HG03175 (cell line): ENCODE measurements around the gene TANC1.

ENCODE experiments used
- ATAC-seq: cut with Tn5 transposase; IDR thresholded peaks from one replicate; pipeline ENCODE4 v1.9.1; 2021; ENCODE audit warnings: mild to moderate bottlenecking, moderate library complexity; ENCODE audit not compliant: unreplicated experiment

TANC1 gene

DNA sequence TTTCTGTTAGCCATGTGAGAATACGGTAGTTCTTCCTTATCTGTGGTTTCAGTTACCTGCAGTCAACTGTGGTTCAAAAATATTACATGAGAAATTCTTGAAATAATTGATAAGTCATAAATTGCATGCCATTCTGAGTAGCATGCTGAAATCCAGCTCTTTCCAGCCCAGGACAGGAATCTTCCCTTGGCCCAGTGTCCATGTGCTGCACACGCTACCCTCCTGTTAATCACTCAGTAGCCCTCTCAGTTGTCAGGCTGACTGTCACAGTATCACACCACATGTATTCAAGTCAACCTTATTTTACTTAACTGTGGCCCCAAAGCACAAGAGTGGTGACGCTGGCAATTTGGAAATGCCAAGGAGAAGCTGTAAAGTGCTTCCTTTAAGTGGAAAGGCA, 141.1 kb downstream of the TANC1 start:
- ATAC-seq: no peak

DNA sequence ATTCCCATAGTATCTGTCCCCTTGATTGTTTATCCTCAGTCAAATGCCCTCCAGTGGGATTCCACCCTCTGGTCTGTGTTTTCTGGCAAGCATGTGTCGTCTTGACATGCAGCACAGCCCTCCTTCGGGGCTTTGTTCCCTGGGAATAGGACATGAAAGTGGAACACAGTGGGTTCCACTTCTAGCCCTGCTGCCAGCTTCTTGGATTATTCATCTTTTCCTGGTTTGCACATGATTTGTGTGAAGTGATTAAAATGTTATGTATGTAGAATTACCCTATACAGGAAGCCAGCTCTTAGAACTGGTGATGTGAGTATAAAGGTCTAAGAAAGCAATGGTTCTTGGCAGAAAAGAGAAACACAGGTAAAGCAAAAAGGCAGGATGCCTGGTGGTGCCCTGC, 142.3 kb downstream of the TANC1 start:
- ATAC-seq: no peak

DNA sequence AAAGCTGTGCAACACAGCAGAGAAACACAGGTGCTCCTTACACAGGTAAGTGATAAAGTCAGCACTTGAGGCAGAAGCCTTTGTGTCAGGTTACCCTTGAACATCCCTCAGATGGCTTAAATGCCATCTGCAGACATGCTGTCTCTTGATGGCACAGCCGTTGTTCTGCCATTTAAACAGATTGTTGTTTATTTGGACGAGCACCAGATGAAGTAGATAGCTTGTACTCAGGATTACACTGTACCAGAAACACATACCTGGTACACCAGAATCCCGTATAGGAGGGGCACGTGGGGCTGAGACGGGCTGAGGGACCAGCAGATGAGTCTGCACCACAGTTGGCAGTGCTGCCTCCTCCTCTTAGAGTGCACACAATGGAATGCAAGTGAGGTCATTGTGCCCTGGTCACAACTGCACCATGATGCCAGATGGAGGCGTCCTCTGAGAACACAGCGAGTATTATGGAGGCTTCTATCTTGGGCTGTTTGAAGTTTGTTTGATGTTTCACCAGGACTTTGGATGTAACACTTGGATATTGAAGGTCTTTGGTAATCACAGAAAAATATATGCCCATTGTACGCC, 143.0 kb downstream of the TANC1 start:
- ATAC-seq: no peak

DNA sequence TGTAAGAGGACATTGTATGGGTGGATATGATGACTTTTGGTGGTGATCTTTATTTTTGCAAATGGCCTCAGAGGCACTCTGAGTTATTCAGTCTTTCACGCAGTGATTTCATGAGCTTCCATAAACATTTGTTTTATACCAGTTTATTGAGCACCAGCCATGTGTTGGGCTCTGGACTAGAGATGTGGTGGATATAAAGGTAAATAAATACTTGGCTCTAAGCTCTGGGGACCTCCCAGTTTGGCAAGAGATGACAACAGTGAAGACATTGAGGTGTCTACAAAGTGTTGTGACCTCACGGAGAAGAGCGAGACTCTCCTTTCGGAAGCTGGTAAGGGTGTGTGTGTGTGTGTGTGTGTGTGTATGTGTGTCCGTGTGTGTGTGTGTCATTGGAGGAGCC, 146.4 kb downstream of the TANC1 start:
- ATAC-seq: no peak

DNA sequence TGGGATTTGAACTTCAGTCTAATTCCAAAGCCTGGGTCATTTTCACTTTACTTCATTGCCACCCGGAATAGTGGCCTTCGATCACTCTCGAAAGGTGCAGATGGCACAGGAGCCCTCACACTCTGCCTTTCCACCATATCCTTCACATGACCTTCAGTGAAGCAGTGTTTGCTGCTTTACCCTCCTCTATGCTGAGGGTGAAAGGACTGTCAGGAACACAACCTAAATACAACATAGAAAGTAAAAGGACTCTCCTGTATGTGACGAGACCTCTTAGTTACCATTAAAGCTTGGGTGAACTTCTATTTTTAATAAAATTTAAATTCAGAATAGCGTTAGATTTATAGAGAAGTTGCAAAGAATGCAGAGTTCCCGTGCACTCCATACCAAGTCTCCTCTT, 148.5 kb downstream of the TANC1 start:
- no peak for ATAC-seq

DNA sequence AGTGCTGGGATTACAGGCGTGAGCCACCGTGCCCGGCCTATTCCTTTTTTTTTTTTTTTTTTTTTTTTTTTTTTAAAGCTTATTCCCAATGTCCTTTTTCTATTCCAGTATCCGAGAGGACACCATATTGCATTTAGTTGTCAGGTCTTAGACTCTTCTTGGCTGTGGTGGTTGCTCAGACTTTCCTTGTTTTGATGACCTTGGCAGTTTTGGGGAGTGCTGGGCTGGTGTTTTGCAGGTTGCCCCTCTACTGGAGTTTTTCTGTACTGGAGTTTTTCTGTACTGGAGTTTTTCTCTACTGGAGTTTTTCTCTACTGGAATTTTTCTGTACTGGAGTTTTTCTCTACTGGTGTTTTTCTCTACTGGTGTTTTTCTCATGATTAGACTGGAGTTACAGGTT, 149.2 kb downstream of the TANC1 start:
- no peak for ATAC-seq

DNA sequence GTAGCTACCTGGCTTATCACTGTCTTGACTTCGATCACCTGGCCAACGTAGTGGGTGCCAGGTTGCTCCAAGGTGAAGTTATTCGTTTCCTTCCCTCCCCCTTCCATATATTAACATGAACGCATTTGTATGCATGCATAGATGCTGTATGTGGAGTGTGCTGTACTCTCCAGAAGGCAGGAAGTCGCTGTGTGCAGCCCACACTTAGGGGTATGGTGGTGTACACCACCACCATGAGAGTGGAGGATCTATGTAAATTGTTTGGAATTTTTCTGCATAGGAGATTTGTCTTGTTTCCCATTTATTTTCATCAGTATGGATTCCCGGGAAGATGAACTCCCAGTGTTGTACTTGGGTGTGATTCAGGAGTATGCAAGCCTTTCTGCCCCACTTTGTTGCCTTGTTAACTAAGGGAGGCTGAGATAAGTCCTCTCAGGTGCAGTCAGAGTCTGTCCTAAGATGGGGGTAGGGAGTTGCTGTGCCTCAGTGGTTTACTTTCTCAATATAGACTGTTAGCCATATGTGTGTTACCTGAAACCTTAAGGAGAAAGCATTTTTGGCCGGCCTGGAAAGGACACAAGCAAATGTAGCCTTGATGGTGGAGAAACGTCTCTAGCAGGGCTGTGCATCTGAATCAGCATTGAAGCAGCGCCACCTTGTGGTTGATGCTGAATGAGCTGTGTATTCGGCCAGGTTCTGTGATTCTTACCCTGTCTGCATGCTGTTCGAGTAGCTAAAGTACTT, 149.8 kb downstream of the TANC1 start:
- ATAC-seq: peak; percentile 91

DNA sequence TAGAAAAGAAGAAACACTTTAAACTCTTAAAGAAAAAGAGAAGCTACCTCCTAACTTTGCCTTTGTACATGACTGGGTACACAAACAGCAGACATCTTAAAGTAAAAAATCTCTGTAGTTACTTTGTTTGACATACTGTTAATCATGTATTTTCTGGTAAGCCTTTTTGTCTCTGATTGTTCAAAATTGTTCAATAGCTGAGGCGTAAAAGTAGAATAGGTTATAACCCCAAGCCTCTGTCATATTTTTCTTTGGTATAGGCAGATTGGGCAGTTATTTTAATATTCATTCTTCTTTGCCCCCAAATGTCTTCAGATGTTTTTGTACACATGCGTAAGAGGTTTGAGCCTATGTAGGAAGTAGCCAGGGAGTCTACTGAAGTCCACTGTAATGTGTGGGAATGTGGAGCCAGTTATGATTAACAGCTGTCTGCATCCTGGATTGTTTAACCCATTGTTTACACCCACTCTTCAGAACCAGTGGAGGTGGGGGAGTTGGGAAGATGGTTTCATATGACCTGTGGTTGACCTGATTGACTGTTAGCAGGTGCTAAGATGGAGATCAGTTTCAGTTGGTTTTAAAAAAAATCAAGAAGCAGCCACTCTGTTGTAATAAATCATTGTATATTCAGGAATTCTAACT, 150.5 kb downstream of the TANC1 start:
- peak; percentile 21 for ATAC-seq

DNA sequence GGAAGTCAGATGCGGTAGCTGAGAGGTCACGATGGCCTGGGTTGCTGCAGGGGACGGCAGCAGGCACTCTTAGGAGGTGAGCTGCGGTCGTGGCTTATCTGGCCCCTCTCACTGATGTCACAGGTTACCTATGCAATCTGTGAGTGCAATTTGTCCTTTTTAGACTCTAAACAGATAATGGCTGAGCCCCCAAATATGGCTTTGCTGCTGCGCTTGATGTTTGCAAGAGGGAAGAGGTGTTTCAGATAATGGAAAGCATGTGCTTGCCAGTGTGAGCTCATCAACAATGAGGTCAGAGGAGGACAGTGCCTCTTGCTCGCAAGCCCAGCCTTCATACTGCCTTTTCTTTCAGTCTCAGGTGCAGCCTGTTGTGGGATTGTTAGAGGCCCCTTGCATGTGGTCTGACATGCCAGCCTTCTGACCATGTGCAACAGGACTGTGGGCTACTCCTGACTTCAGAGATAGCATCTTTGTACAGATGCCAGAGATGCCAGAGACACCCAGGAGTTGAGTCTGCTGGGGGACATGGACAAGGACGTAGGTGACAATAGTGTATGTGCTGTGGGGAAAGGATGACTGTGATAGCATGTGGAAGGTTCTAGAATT, 151.3 kb downstream of the TANC1 start:
- no peak for ATAC-seq

DNA sequence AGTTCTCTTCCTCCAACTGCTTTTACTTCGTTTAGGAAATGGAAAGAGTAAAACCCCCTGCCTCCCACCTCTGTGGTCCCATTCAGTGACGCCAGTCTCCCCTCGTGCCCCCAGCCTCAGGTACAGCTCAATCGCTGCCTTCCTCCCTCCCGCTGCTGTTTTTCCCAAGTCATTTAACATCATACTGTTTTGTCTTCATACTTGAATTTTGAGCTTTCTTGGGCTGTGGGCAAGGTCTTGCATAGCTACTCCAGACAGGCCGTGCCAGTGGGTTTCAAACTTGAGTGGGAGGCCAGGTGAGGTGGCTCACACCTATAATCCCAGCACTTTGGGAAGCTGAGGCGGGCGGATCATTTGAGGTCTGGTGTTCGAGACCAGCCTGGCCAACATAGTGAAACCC, 155.3 kb downstream of the TANC1 start:
- no peak for ATAC-seq

DNA sequence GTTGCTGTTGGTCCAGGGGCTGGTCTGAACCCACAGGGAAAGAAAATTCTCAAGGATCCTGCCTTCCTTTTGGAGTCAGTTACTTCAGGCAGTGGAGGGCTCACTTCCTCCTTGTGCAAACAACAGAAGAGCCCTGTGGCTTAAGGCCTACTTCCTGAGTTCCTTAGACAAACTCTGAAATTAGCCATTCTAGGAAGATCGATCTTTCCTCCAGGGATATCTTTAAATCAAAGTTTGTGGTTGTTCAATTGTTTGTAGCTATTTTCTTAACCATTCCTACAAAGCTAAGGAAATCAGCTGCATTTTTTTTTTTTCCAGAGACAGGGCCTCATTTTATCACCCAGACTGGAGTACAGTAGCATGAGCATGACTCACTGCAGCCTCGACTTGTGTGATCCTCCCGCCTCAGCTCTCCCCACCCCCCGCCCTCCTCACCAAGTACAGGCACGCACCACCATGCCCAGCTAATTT, 156.0 kb downstream of the TANC1 start:
- no peak for ATAC-seq

DNA sequence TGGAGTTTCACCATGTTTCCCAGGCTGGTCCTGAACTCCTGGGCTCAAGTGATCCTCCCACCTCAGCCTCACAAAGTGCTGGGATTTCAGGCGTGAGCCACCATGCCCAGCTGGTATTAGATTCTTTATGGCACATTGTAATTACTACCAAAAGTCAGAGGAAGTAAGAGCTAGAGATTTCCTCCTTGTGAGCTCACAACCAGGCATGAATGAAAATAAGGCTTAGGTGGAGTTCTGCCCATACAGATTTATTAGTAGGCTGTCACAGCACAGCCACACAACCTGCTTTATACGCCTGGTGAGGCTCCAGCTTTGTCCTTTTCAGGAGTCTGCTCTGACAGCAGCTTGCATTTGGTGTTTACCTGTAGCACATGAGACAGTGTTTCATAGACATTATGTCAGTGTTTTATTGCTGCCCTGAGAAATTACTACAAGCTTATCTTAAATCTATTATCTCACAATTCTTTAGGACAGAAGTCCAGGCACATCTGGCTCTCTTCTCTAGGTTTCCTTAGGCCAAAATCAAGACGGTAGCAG, 156.6 kb downstream of the TANC1 start:
- ATAC-seq: no peak

DNA sequence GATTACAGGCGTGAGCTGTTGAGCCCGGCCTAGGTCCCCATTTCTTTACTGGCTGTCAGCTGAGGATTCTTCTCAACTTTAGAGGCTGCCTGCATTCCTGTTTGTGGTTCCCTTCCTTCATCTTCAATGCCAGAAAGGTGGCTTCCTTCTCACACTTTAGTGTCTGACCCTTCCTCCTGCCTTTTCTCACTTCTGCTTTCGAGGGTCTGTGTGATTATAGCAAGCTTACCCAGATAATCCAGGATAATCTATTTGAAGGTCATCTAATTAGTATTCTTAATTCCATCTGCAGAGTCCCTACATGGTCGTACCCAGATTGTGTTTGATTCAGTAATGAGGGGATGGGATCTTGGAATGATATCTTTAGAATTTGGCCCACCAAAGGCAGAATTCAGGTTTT, 157.4 kb downstream of the TANC1 start:
- no peak for ATAC-seq

DNA sequence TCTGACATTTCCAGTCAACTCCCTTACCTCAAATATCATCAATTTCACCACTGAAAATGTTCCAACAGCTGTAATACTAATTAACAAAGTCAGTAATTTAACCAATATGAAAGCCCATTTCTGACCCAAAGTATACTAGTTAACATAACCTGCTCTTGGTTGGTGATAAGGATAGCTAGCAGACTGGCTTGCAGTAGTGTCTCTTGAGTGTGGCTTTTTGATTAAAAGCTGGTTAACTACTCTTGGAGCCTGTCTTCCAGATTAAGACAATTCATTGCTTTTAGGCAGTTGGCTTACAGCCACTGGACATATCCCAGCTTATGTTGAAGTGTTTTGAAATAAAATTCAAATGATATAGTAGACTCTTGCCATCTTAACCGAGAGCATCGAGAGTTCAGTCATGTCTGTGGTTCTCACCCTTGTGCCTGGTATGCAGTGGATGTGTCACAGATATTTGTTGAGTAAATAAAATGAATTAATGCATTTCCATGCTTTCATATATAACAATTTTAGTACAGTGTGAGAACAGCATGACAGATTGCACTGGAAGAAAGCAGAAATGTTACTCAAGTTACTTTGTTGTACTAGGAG, 158.1 kb downstream of the TANC1 start:
- ATAC-seq: no peak

DNA sequence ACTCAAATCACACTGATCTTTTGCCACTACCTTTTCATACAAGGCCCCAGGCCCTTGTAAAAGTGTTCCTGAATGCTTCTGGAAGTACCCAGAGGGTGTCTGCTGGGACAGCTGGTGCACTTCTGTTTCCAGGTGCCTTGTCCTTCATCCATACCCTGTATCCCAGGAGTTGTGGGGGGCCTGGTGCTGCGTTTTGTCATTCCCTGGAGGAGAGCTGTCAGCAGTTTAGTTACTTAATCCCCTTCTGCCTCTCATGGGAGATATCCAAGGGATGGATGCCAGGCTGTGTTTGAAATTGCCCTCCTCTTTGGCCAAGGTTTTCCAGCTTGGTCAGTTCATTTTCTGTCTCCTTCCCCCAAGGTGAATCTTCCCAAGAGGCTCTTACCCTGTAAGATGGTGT, 159.8 kb downstream of the TANC1 start:
- ATAC-seq: no peak

DNA sequence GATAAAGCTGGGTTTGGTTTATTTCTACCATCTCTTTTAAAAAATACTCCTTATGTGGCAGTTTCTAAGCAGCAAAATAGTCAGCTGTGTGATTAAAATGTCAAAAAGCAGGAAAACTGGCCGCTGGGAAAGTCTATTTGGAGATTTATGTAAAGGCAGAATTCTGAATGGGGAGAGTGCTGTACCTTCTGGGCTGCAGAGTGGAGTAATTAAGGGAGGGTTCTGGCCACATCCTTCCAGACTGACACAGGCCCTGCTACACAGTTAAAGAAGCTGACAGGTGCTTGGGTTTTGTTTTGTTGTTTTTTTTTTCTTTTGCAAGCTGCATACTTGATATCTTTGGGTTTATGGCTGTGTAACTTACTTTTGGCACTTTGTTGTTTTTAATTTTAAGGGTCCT, 160.8 kb downstream of the TANC1 start:
- no peak for ATAC-seq

DNA sequence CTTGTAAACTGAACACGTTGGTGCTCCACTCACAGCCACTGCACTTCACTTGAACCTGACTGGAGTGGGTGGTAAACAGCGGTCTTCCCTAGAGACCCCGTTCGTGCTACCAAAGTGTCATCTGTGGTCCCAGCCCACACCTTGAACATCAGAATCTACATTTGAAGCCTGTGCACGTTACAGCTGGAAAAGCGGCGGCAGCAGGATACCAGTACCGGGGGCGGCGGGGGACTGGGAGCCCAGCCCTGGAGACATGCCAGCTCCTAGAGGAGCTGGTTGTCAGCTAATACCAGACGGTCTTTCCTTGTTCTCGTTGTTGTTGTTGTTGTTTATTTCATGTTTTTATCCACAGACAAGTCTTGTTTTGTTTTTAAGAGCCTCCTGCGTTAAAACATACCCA, 161.4 kb downstream of the TANC1 start:
- ATAC-seq: no peak

DNA sequence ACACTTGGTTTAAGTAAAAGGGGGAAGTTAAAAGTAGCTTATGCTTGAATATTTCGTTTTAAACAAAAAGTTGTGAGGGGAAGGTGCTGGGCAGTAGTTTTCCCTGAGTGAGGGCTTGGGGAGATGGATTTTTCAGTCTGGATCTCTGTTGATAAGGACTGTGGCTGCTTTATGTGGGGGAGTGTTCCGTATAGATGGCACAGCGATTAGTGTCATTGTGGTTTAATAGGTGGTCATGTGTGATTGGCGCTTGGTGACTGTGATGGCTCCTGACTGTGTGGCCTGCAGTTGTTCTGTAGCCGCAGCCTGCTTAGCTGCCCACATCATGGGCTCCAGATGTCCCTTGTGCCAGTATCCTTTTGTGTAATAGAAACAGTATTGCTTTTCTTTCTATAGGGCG, 161.9 kb downstream of the TANC1 start:
- ATAC-seq: no peak

DNA sequence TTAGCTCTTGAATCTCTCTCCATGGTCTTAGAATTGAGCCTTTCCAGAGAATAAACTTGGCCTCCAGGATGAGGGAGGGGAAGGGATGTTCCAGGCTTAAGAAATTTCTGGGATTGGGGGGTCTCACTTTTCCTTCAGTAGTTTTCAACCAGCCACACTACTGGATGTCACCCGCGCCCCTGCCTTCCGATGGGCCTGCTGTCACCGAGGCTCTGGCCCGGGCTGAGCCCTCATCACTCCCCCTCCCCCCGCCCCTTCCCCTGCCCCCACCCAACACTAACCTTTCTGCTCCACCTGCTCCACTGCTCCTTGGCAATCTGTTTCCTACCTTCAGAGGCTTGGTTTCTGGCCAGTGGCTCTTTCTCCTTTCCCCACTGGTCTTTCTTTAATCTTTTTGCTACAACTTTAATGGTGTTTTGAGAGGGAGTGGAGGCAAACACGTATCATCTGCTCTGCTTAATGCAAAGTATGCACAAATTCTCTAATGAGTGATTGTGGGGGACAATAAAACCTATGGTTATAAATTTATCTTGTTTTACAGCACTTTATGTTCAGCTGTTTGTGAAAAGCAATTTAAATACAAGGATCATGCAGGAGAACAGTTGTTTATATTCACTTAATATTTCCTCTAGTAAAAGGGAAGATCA, 162.9 kb downstream of the TANC1 start:
- no peak for ATAC-seq

DNA sequence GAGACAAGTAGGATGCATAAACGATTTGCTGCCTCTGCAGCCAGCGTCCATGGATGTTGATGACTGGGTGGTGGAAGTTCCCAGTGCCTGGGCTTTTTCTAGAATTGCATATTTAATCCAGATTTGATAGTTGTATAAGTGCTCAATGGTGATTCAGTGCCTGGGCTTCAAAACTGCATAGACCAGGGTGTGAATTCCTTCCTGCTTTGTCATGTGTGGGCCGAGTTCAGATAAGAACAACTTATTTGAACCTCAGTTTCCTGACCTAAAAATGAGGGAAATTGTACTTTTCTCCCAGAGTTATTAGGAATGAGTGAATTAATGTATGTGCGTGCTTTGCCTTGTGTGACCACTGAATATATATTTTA, 163.5 kb downstream of the TANC1 start:
- no peak for ATAC-seq

DNA sequence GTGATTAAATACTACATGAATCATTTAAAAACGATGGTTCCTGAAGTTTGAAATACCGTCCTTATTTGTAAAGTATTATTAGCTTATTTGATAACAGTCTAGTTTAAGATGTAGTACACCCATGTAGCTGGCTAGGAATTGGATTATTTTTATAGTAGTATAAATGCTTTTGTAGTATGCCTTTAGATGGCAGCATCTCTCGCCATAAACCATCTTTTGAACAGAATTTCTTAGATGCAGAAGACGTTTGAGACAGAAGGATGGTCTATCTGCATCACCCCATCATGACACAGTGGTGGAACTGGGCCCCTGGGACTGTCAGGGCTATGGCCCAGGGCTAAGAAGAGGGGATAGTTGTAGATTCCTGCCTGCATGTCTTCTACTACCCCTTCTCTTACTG, 165.4 kb downstream of the TANC1 start:
- no peak for ATAC-seq
